ENCODE measurements around the gene CXCL10. TPM values are rescaled to one million over a fixed set of nuclear protein-coding genes. Genes with fewer than 3 reads are reported as not detected.

The CXCL10 gene
- total RNA-seq, 2 experiments from 2014 or later, result not detected

- intact Hi-C loops (cut with DNase I, micrococcal nuclease), result no loop called here
- H3K9me3 Mint-ChIP-seq, result no peaks in the 10 kb centered on the region
- ChIA-PET CTCF (no interaction called here), POLR2A (no interaction called here)
- H3K27me3 Mint-ChIP-seq, result peaks cover 6% of the 10 kb centered on the region
- no peaks in the 10 kb centered on the region for H3K9me3 ChIP-seq (ENCODE audit: control insufficient read depth in 1 of 2, insufficient read depth in 1 of 2, low read length in 2 of 2)
- H3K4me1 ChIP-seq (ENCODE audit: insufficient read depth, low read length), result no peaks in the 10 kb centered on the region
- H3K36me3 ChIP-seq (ENCODE audit: insufficient read depth, low read length), result no peaks in the 10 kb centered on the region
- H3K27me3 ChIP-seq (ENCODE audit: control insufficient read depth in 1 of 2, insufficient read depth in 2 of 2, low read length in 2 of 2), result no peaks in the 10 kb centered on the region
- H3K4me1 Mint-ChIP-seq (ENCODE audit: low read depth), result no peaks in the 10 kb centered on the region
- H3K4me3 Mint-ChIP-seq, result no peak overlapping the region
- H3K27ac ChIP-seq (ENCODE audit: low read depth in 1 of 2, low read length in 2 of 2), result no peak overlapping the region
- ATAC-seq (ENCODE audit: poor library complexity) (no peak), DNase-seq (no peak)
- TF ChIP-seq CTCF (IDR thresholded peaks at IDR 0.05), result no peak
- H3K27ac Mint-ChIP-seq, result no peak overlapping the region
- H3K4me3 ChIP-seq (ENCODE audit: low read length), result no peak overlapping the region
- H3K36me3 Mint-ChIP-seq (ENCODE audit: low read depth), result no peaks in the 10 kb centered on the region
Measured at GRCh38 chr4:76003035-76003434, 20.3 kb downstream of the CXCL10 start.

- intact Hi-C loops (cut with DNase I, micrococcal nuclease), result no loop called here
- Histone ChIP-seq H3K27ac (ENCODE audit: low read depth in 1 of 2, low read length in 2 of 2) (no peak overlapping the region), H3K4me1 (ENCODE audit: insufficient read depth, low read length) (no peaks in the 10 kb centered on the region), H3K27me3 (ENCODE audit: control insufficient read depth in 1 of 2, insufficient read depth in 2 of 2, low read length in 2 of 2) (no peaks in the 10 kb centered on the region), H3K36me3 (ENCODE audit: insufficient read depth, low read length) (no peaks in the 10 kb centered on the region), H3K4me3 (ENCODE audit: low read length) (no peak overlapping the region), H3K9me3 (ENCODE audit: control insufficient read depth in 1 of 2, insufficient read depth in 1 of 2, low read length in 2 of 2) (no peaks in the 10 kb centered on the region)
- ChIA-PET POLR2A (no interaction called here), CTCF (no interaction called here)
- no peaks in the 10 kb centered on the region for H3K4me1 Mint-ChIP-seq (ENCODE audit: low read depth)
- H3K4me3 Mint-ChIP-seq, result no peak overlapping the region
- no peaks in the 10 kb centered on the region for H3K9me3 Mint-ChIP-seq
- peaks cover 6% of the 10 kb centered on the region for H3K27me3 Mint-ChIP-seq
- no peak for ATAC-seq (ENCODE audit: poor library complexity)
- no peak overlapping the region for H3K27ac Mint-ChIP-seq
- no peak for TF ChIP-seq CTCF (IDR thresholded peaks at IDR 0.05)
- DNase-seq, result peak in 2 of 14 experiments; percentile 10 to 21
- no peaks in the 10 kb centered on the region for H3K36me3 Mint-ChIP-seq (ENCODE audit: low read depth)
Measured at GRCh38 chr4:76002176-76002575, 21.1 kb downstream of the CXCL10 start.

GRCh38 chr4:76001700-76002099, 21.6 kb downstream of the CXCL10 start:
- H3K27ac ChIP-seq (ENCODE audit: low read depth in 1 of 2, low read length in 2 of 2), result no peak overlapping the region
- no peak overlapping the region for H3K4me3 ChIP-seq (ENCODE audit: low read length)
- peaks cover 6% of the 10 kb centered on the region for H3K27me3 Mint-ChIP-seq
- ChIA-PET POLR2A (no interaction called here), CTCF (no interaction called here)
- H3K9me3 Mint-ChIP-seq, result no peaks in the 10 kb centered on the region
- no peaks in the 10 kb centered on the region for H3K9me3 ChIP-seq (ENCODE audit: control insufficient read depth in 1 of 2, insufficient read depth in 1 of 2, low read length in 2 of 2)
- H3K27me3 ChIP-seq (ENCODE audit: control insufficient read depth in 1 of 2, insufficient read depth in 2 of 2, low read length in 2 of 2), result no peaks in the 10 kb centered on the region
- H3K4me3 Mint-ChIP-seq, result no peak overlapping the region
- ATAC-seq (ENCODE audit: poor library complexity), result no peak
- TF ChIP-seq CTCF (IDR thresholded peaks at IDR 0.05), result no peak
- no peaks in the 10 kb centered on the region for H3K4me1 ChIP-seq (ENCODE audit: insufficient read depth, low read length)
- no peaks in the 10 kb centered on the region for H3K36me3 Mint-ChIP-seq (ENCODE audit: low read depth)
- H3K27ac Mint-ChIP-seq, result no peak overlapping the region
- no peaks in the 10 kb centered on the region for H3K36me3 ChIP-seq (ENCODE audit: insufficient read depth, low read length)
- intact Hi-C loops (cut with DNase I, micrococcal nuclease), result no loop called here
- no peak for DNase-seq
- no peaks in the 10 kb centered on the region for H3K4me1 Mint-ChIP-seq (ENCODE audit: low read depth)
